Neural cell (in vitro differentiated cells): ENCODE measurements around the gene PAFAH1B1.

Source experiments
- EP300 ChIP-seq: fragments of 450-650 bp; conservative IDR thresholded peaks from 2 replicates; pipeline ENCODE4 v1.6.1; 2014; ENCODE audit warnings: antibody characterized with exemption, mild to moderate bottlenecking, moderate library complexity; ENCODE audit not compliant: poor library complexity, severe bottlenecking
- EZH2 ChIP-seq: fragments of 200-600, 300-800 bp; shearing (Covaris generic), sonication (generic); IDR thresholded peaks from 2 replicates; pipeline ENCODE4 v1.6.1; 2014; ENCODE audit warnings: antibody characterized with exemption, low read length, borderline replicate concordance, mild to moderate bottlenecking; ENCODE audit not compliant: insufficient read depth, poor library complexity, severe bottlenecking
- POLR2AphosphoS5 ChIP-seq: IDR thresholded peaks from 2 replicates; pipeline ENCODE4 v1.6.1; 2012
- RAD21 ChIP-seq: fragments of 450-650 bp; conservative IDR thresholded peaks from 2 replicates; pipeline ENCODE4 v1.6.1; 2014; ENCODE audit warnings: antibody characterized with exemption, mild to moderate bottlenecking, moderate library complexity
- SMC3 ChIP-seq: fragments of 450-650 bp; conservative IDR thresholded peaks from 2 replicates; pipeline ENCODE4 v1.6.1; 2014; ENCODE audit warnings: antibody characterized with exemption, mild to moderate bottlenecking, moderate library complexity; ENCODE audit not compliant: poor library complexity
- TF ChIP-seq, protein P1 (sequence below): fragments of 450-650 bp; IDR thresholded peaks from 2 replicates; pipeline ENCODE4 v1.5.1; 2014; ENCODE audit warnings: antibody characterized with exemption, mild to moderate bottlenecking, moderate library complexity; ENCODE audit not compliant: poor library complexity, severe bottlenecking
- TF ChIP-seq, protein P2 (sequence below): IDR thresholded peaks from 2 replicates; pipeline ENCODE4 v1.6.1; 2012; ENCODE audit warnings: borderline replicate concordance

DNA sequence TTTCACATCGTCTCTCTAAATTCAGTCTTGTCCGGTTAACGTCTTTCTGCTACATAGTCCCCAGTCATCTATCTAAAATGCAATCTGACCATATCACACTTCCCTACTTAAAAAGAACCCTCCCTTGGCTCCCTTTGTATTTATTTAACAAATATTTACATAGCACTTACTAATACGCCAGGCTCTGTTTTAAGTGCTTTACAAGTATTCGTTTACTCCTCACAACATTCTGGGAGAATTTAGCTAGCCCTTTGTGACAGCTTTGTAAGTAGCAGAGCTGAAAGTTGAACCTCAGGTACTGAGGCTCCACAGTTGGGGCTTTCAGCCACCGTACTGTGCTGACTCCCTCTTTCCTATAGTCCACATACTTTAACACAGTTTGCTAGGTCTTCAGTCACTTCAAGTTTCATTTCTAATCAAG is 9.2 kb downstream of the PAFAH1B1 start:
- TF ChIP-seq, protein P1, sequence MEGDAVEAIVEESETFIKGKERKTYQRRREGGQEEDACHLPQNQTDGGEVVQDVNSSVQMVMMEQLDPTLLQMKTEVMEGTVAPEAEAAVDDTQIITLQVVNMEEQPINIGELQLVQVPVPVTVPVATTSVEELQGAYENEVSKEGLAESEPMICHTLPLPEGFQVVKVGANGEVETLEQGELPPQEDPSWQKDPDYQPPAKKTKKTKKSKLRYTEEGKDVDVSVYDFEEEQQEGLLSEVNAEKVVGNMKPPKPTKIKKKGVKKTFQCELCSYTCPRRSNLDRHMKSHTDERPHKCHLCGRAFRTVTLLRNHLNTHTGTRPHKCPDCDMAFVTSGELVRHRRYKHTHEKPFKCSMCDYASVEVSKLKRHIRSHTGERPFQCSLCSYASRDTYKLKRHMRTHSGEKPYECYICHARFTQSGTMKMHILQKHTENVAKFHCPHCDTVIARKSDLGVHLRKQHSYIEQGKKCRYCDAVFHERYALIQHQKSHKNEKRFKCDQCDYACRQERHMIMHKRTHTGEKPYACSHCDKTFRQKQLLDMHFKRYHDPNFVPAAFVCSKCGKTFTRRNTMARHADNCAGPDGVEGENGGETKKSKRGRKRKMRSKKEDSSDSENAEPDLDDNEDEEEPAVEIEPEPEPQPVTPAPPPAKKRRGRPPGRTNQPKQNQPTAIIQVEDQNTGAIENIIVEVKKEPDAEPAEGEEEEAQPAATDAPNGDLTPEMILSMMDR = no peak
- no peak for TF ChIP-seq EP300
- TF ChIP-seq EZH2 = no peak
- TF ChIP-seq, protein P2, sequence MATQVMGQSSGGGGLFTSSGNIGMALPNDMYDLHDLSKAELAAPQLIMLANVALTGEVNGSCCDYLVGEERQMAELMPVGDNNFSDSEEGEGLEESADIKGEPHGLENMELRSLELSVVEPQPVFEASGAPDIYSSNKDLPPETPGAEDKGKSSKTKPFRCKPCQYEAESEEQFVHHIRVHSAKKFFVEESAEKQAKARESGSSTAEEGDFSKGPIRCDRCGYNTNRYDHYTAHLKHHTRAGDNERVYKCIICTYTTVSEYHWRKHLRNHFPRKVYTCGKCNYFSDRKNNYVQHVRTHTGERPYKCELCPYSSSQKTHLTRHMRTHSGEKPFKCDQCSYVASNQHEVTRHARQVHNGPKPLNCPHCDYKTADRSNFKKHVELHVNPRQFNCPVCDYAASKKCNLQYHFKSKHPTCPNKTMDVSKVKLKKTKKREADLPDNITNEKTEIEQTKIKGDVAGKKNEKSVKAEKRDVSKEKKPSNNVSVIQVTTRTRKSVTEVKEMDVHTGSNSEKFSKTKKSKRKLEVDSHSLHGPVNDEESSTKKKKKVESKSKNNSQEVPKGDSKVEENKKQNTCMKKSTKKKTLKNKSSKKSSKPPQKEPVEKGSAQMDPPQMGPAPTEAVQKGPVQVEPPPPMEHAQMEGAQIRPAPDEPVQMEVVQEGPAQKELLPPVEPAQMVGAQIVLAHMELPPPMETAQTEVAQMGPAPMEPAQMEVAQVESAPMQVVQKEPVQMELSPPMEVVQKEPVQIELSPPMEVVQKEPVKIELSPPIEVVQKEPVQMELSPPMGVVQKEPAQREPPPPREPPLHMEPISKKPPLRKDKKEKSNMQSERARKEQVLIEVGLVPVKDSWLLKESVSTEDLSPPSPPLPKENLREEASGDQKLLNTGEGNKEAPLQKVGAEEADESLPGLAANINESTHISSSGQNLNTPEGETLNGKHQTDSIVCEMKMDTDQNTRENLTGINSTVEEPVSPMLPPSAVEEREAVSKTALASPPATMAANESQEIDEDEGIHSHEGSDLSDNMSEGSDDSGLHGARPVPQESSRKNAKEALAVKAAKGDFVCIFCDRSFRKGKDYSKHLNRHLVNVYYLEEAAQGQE = no peak
- no peak for TF ChIP-seq RAD21
- no peak for TF ChIP-seq SMC3
- no peak for TF ChIP-seq POLR2AphosphoS5
